Forelimb muscle (tissue), 1 donor: ENCODE results near the gene HIPK3. TPM values are rescaled to one million over a fixed set of nuclear protein-coding genes. Genes with fewer than 3 reads are reported as not detected.
"Not testable (repeated sequence)": the region's sequence is repeated elsewhere in the genome, so short reads cannot be mapped to it uniquely, and the experiment has no call there.

Experiments used
- DNase-seq: peaks from one replicate; pipeline ENCODE4 v3.0.0-alpha.2; 2013; ENCODE audit warnings: low read depth
- polyA plus RNA-seq: library from polyadenylated mRNA; unstranded; fragments of 120-200 nt; gene quantifications from one replicate; pipeline ENCODE4 v1.2.1, GENCODE V29; 2013; ENCODE audit not compliant: insufficient read length

The HIPK3 gene
- polyA plus RNA-seq, 1 donor = 90.6 TPM

GRCh38 chr11:33358150-33358831, 101.1 kb downstream of the HIPK3 start:
- DNase-seq = no peak

- no peak for DNase-seq
These were observed 103.5 kb downstream of the HIPK3 start for GRCh38 chr11:33360642-33361041.

- DNase-seq = peak; percentile 24
These were observed 105.1 kb downstream of the HIPK3 start for GRCh38 chr11:33362051-33362910.

- DNase-seq = no peak
These were observed 109.7 kb downstream of the HIPK3 start for GRCh38 chr11:33366918-33367317.

GRCh38 chr11:33368475-33368874, 111.3 kb downstream of the HIPK3 start:
- not testable (repeated sequence) for DNase-seq

GRCh38 chr11:33368931-33369330, 111.8 kb downstream of the HIPK3 start:
- DNase-seq = no peak

- DNase-seq = no peak
These were observed 116.5 kb downstream of the HIPK3 start for GRCh38 chr11:33373636-33374035.

GRCh38 chr11:33375236-33375635, 118.1 kb downstream of the HIPK3 start:
- no peak for DNase-seq

GRCh38 chr11:33375688-33376311, 118.6 kb downstream of the HIPK3 start, which contains the start of gene KIAA1549L:
KIAA1549L (plus strand) TSS chr11:33376108.
- DNase-seq = no peak

- DNase-seq = no peak
These were observed 119.4 kb downstream of the HIPK3 start for GRCh38 chr11:33376331-33377310.

GRCh38 chr11:33377412-33378370, 120.5 kb downstream of the HIPK3 start:
- DNase-seq = no peak

GRCh38 chr11:33379947-33380346, 122.8 kb downstream of the HIPK3 start:
- DNase-seq = no peak

GRCh38 chr11:33383075-33383919, 126.1 kb downstream of the HIPK3 start:
- no peak for DNase-seq

GRCh38 chr11:33383920-33384209, 126.7 kb downstream of the HIPK3 start:
- DNase-seq = no peak

GRCh38 chr11:33384220-33384619, 127.0 kb downstream of the HIPK3 start:
- no peak for DNase-seq

- no peak for DNase-seq
These were observed 130.4 kb downstream of the HIPK3 start for GRCh38 chr11:33387581-33387980.

GRCh38 chr11:33387996-33388395, 130.8 kb downstream of the HIPK3 start:
- no peak for DNase-seq

GRCh38 chr11:33388793-33389525, 131.8 kb downstream of the HIPK3 start:
- no peak for DNase-seq

- no peak for DNase-seq
These were observed 132.5 kb downstream of the HIPK3 start for GRCh38 chr11:33389635-33390034.
